Ishikawa (cell line): ENCODE results near the gene NDUFB1.

ENCODE experiments used
- CEBPB ChIP-seq: IDR thresholded peaks from 2 replicates; pipeline ENCODE4 v1.6.1; 2012
- CREB1 ChIP-seq: IDR thresholded peaks from 2 replicates; pipeline ENCODE4 v1.6.1; 2012; ENCODE audit warnings: low read depth
- EGR1 ChIP-seq: IDR thresholded peaks from 2 replicates; pipeline ENCODE4 v1.6.1; 2012
- EP300 ChIP-seq: IDR thresholded peaks from 2 replicates; pipeline ENCODE4 v1.6.1; 2012; ENCODE audit warnings: borderline replicate concordance
- FOXM1 ChIP-seq: IDR thresholded peaks from 2 replicates; pipeline ENCODE4 v1.6.1; 2012; ENCODE audit warnings: low read depth, borderline replicate concordance
- MAX ChIP-seq: IDR thresholded peaks from 2 replicates; pipeline ENCODE4 v1.6.1; 2012
- NFIC ChIP-seq: IDR thresholded peaks from 2 replicates; pipeline ENCODE4 v1.6.1; 2012
- RAD21 ChIP-seq: IDR thresholded peaks from 2 replicates; pipeline ENCODE4 v1.6.1; 2012; ENCODE audit warnings: low read depth
- REST ChIP-seq: IDR thresholded peaks from 2 replicates; pipeline ENCODE4 v1.6.1; 2012; ENCODE audit warnings: low read depth, mild to moderate bottlenecking
- TAF1 ChIP-seq: IDR thresholded peaks from 2 replicates; pipeline ENCODE4 v1.6.1; 2012; ENCODE audit warnings: low read depth, mild to moderate bottlenecking
- TCF12 ChIP-seq: IDR thresholded peaks from 2 replicates; pipeline ENCODE4 v1.6.1; 2012; ENCODE audit warnings: low read depth
- TEAD4 ChIP-seq: IDR thresholded peaks from 2 replicates; pipeline ENCODE4 v1.6.1; 2012
- USF1 ChIP-seq: IDR thresholded peaks from 2 replicates; pipeline ENCODE4 v1.6.1; 2012
- YY1 ChIP-seq: IDR thresholded peaks from 2 replicates; pipeline ENCODE4 v1.6.1; 2012; ENCODE audit warnings: low read depth
- ZBTB7A ChIP-seq: IDR thresholded peaks from 2 replicates; pipeline ENCODE4 v1.6.1; 2012; ENCODE audit warnings: low read depth

The NDUFB1 gene

GRCh38 chr14:92143309-92143708 lies 21.8 kb upstream of the NDUFB1 start:
- TF ChIP-seq NFIC (peak; percentile 53), ZBTB7A (no peak)

- TF ChIP-seq MAX (no peak), CEBPB (no peak), RAD21 (peak; percentile 35; the same call in 1 of the 2 replicates)
These were observed 13.8 kb upstream of the NDUFB1 start for GRCh38 chr14:92135269-92135668.

- TF ChIP-seq CEBPB, result no peak
- no peak for TF ChIP-seq USF1
- TF ChIP-seq TCF12, result no peak
- TF ChIP-seq FOXM1, result no peak
- no peak for TF ChIP-seq MAX
- no peak for TF ChIP-seq REST
- TF ChIP-seq EGR1, result no peak
- no peak for TF ChIP-seq TEAD4
- TF ChIP-seq ZBTB7A, result no peak
- no peak for TF ChIP-seq YY1
- no peak for TF ChIP-seq NFIC
- TF ChIP-seq CREB1, result no peak
- TF ChIP-seq RAD21, result no peak
- TF ChIP-seq EP300, result no peak
These were observed 12.9 kb upstream of the NDUFB1 start for GRCh38 chr14:92134456-92134855.

- TF ChIP-seq FOXM1, result no peak
- TF ChIP-seq RAD21, result no peak
- no peak for TF ChIP-seq EGR1
These were observed 1.3 kb upstream of the NDUFB1 start for GRCh38 chr14:92122761-92123160.

GRCh38 chr14:92122351-92122677 lies 808 bp upstream of the NDUFB1 start:
- TF ChIP-seq MAX (no peak), YY1 (no peak), REST (no peak), EGR1 (no peak), USF1 (no peak), CEBPB (no peak), FOXM1 (no peak), CREB1 (no peak), TAF1 (no peak), RAD21 (no peak), TCF12 (no peak), EP300 (no peak), TEAD4 (no peak), ZBTB7A (no peak), NFIC (no peak)

GRCh38 chr14:92121207-92121669 lies 268 bp downstream of the NDUFB1 start:
- TF ChIP-seq TAF1 (no peak), ZBTB7A (0 out of 2 replicates have a peak, but pooled peaks have one; percentile 65)

GRCh38 chr14:92109490-92109889 lies 12.0 kb downstream of the NDUFB1 start:
- TF ChIP-seq ZBTB7A, result no peak
